Adrenal gland (tissue), 12 donors: ENCODE results near the gene RTL10. TPM values are rescaled to one million over a fixed set of nuclear protein-coding genes. Genes with fewer than 3 reads are reported as not detected.

Source experiments
- DNase-seq, 7 donors: peaks; one replicate each; pipeline ENCODE4 v3.0.0-alpha.2; 2019 to 2020
- H3K27ac ChIP-seq, 5 donors: fragments of 200-600 bp; sonication (generic) in 4 of 5; 1 replicate in 3 of 5; 2 replicates in 2 of 5; pipeline versions ENCODE4 v1.5.1 to v1.8.0; 2016 to 2020; ENCODE audit warnings: mild to moderate bottlenecking in 1 of 5
- H3K27me3 ChIP-seq: fragments of 200-600 bp; 2 replicates; pipeline ENCODE4 v1.8.0; 2021
- H3K36me3 ChIP-seq, 2 donors: fragments of 200-600 bp; replicated peaks in 1 of 2; 1 replicate in 1 of 2; 2 replicates in 1 of 2; pipeline versions ENCODE4 v1.5.1 to v1.8.0; 2018 to 2022
- H3K4me1 ChIP-seq, 2 donors: fragments of 200-600 bp; replicated peaks in 1 of 2; 1 replicate in 1 of 2; 2 replicates in 1 of 2; pipeline versions ENCODE4 v1.5.1 to v1.8.0; 2018 to 2021
- H3K4me3 ChIP-seq, 4 donors: fragments of 200-600 bp; sonication (generic) in 3 of 4; one replicate each; pipeline ENCODE4 v1.5.1; 2016 to 2018
- H3K9me3 ChIP-seq, 3 donors: fragments of 200-600 bp; sonication (generic) in 1 of 3; replicated peaks in 1 of 3; 1 replicate in 2 of 3; 2 replicates in 1 of 3; pipeline versions ENCODE4 v1.5.1 to v1.8.0; 2016 to 2021
- CTCF ChIP-seq, 6 experiments: fragments of 450-650 bp in 4 of 6; fragments of 200-600 bp in 2 of 6; sonication (generic) in 1 of 6; IDR thresholded peaks; 1 replicate in 5 of 6; 2 replicates in 1 of 6; pipeline versions ENCODE4 v1.5.1 to v1.8.0; 2016 to 2021; ENCODE audit warnings: antibody characterized with exemption in 6 of 6, mild to moderate bottlenecking in 2 of 6, moderate library complexity in 1 of 6
- POLR2A ChIP-seq, 2 donors: fragments of 450-650 bp; IDR thresholded peaks; one replicate each; pipeline ENCODE4 v1.6.1; 2017; ENCODE audit warnings: antibody characterized with exemption in 2 of 2, mild to moderate bottlenecking in 2 of 2, moderate library complexity in 1 of 2
- WGBS, 4 donors: extraction: QIAGEN DNeasy Blood & Tissue Kit in 2 of 4; methylation state at CpG; one replicate each; pipeline versions ENCODE4 v1.1.5 to v1.1.7; 2013 to 2017; 5-methylcytosine and 5-hydroxymethylcytosine counted together
- intact Hi-C, 2 donors: fragments of 100-400 bp; cut with DNase I; formaldehyde crosslinking; loops; one replicate each; pipeline versions ENCODE4 v1.14.1 to v1.15.0; 2022 to 2023
- polyA plus RNA-seq, 3 donors: library from polyadenylated mRNA; stranded (reverse); fragments of 200-250 nt in 2 of 3; fragments of 350-450 nt in 1 of 3; fragmentation: Illumina TruSeq in 1 of 3; extraction: RNeasy Lipid Tissue Mini Kit (QIAGEN cat#74804) in 1 of 3; gene quantifications; one replicate each; pipeline ENCODE4 v1.2.3, GENCODE V29; 2013 to 2014
- total RNA-seq, 9 donors: library from RNA; depleted of rRNA in 4 of 9; stranded (reverse); fragments of >200 nt in 4 of 9; fragments of 120-200 nt in 1 of 9; fragmentation: NEBNext Ultra II Directional in 1 of 9; extraction: Animal tissue kit (Norgen Biotek cat#: 25700) in 1 of 9; gene quantifications; one replicate each; pipeline versions ENCODE4 v1.1.0 to v1.2.4, GENCODE V29; 2013 to 2023
- donor health status: healthy with polysubstance abuse.
- donor health status: Bipolar disorder and iron deficiency.
- donor health status: DM: yes; HTN: yes; CAD: no.
- donor health status: DM: no; HTN: no; CAD: no.
- donor health status: DM: no; HTN: no; CAD: no.
- donor health status: DM: yes; HTN: yes; CAD: no.

Gene RTL10
- total and polyA plus RNA-seq, 12 donors = 5.5 to 17.5 (median 11.7) TPM

GRCh38 chr22:19806213-19807160, 48.2 kb downstream of the RTL10 start:
- no peaks in the 10 kb centered on the region for H3K36me3 ChIP-seq
- WGBS, 4 donors = 80 to 92% (median 83%) methylated on average over 29 to 38 of the region's 38 CpGs
- H3K4me1 ChIP-seq = no peaks in the 10 kb centered on the region
- intact Hi-C loops = no loop called here
- peak in 1 of 7 donors; percentile 12 for DNase-seq
- no peak for TF ChIP-seq POLR2A (IDR thresholded peaks at IDR 0.05)
- no peak for TF ChIP-seq CTCF (IDR thresholded peaks at IDR 0.05)
- no peak overlapping the region for H3K4me3 ChIP-seq
- H3K27ac ChIP-seq = no peak overlapping the region
- no peaks in the 10 kb centered on the region for H3K9me3 ChIP-seq
- no peaks in the 10 kb centered on the region for H3K27me3 ChIP-seq

- Histone ChIP-seq H3K9me3 (no peaks in the 10 kb centered on the region), H3K27me3 (no peaks in the 10 kb centered on the region), H3K27ac (no peak overlapping the region), H3K4me1 (no peaks in the 10 kb centered on the region), H3K4me3 (no peak overlapping the region), H3K36me3 (no peaks in the 10 kb centered on the region)
- TF ChIP-seq CTCF (IDR thresholded peaks at IDR 0.05) (no peak), POLR2A (IDR thresholded peaks at IDR 0.05) (no peak)
- intact Hi-C loops = no loop called here
- 83 to 96% (median 91%) methylated on average over 7 to 8 of the region's 8 CpGs for WGBS, 4 donors
- DNase-seq = peak in 1 of 7 donors; percentile 5
Measured at GRCh38 chr22:19805821-19806212, 48.9 kb downstream of the RTL10 start.

Other genes starting within 250 kb of the RTL10 start
- gene SEPTIN5, start 140.4 kb downstream of the RTL10 start, total RNA-seq = 10 to 100 TPM in 6 of 9 donors, 1 to 10 TPM in 3; 3.7 to 67.7 (median 14.1) TPM
- gene SEPTIN5, start 140.4 kb downstream of the RTL10 start, polyA plus RNA-seq = 10 to 100 TPM; 10.7 to 73.4 (median 18.8) TPM
- gene GP1BB, start 131.3 kb downstream of the RTL10 start, total RNA-seq = 1 to 10 TPM in 7 of 9 donors, under 1 TPM in 1, not detected in 1; 0.42 to 6.6 (median 3.9) TPM
- gene GP1BB, start 131.3 kb downstream of the RTL10 start, polyA plus RNA-seq = 10 to 100 TPM in 2 of 3 donors, not detected in 1; 12.4 to 29.8 TPM
- gene TBX1, start 94.1 kb downstream of the RTL10 start, total RNA-seq = 10 to 100 TPM in 1 of 9 donors, 1 to 10 TPM in 3, under 1 TPM in 3, not detected in 2; 0.11 to 10.1 (median 1.1) TPM
- gene TBX1, start 94.1 kb downstream of the RTL10 start, polyA plus RNA-seq = 1 to 10 TPM in 1 of 3 donors, under 1 TPM in 1, not detected in 1; 0.80 to 2.0 TPM
- 1 to 10 TPM in 8 of 9 donors, under 1 TPM in 1; 0.26 to 6.6 (median 3.1) TPM for gene GNB1L, start within 50 bp of the RTL10 start, total RNA-seq
- 1 to 10 TPM in 2 of 3 donors, not detected in 1; 4.3 to 6.2 TPM for gene GNB1L, start within 50 bp of the RTL10 start, polyA plus RNA-seq
- 100 to 1,000 TPM; 268 to 743 (median 469) TPM for gene COMT, start 86.9 kb upstream of the RTL10 start, total RNA-seq
- 100 to 1,000 TPM in 1 of 3 donors, 10 to 100 TPM in 2; 51.3 to 220 (median 65.5) TPM for gene COMT, start 86.9 kb upstream of the RTL10 start, polyA plus RNA-seq
- 10 to 100 TPM; 41.7 to 74.2 (median 57.9) TPM for gene TXNRD2, start 86.9 kb upstream of the RTL10 start, total RNA-seq
- gene TXNRD2, start 86.9 kb upstream of the RTL10 start, polyA plus RNA-seq = 100 to 1,000 TPM in 2 of 3 donors, 10 to 100 TPM in 1; 39.6 to 171 (median 148) TPM
- gene ARVCF, start 161.9 kb upstream of the RTL10 start, total RNA-seq = 10 to 100 TPM in 6 of 9 donors, 1 to 10 TPM in 3; 8.4 to 46.1 (median 18.4) TPM
- 10 to 100 TPM in 2 of 3 donors, 1 to 10 TPM in 1; 1.2 to 74.8 (median 18.8) TPM for gene ARVCF, start 161.9 kb upstream of the RTL10 start, polyA plus RNA-seq
- gene TANGO2, start 166.2 kb upstream of the RTL10 start, total RNA-seq = 10 to 100 TPM; 36.3 to 87.0 (median 46.0) TPM
- 10 to 100 TPM; 25.1 to 42.6 (median 38.5) TPM for gene TANGO2, start 166.2 kb upstream of the RTL10 start, polyA plus RNA-seq
- 10 to 100 TPM in 8 of 9 donors, 1 to 10 TPM in 1; 7.2 to 32.2 (median 21.6) TPM for gene DGCR8, start 225.4 kb upstream of the RTL10 start, total RNA-seq
- gene DGCR8, start 225.4 kb upstream of the RTL10 start, polyA plus RNA-seq = 10 to 100 TPM; 16.3 to 31.0 (median 25.9) TPM